GDM1 (cell line): ENCODE data around the gene WDR45B.

Experiments
- DNase-seq: peaks from one replicate; lab custom pipeline; 2025; lab: John Stamatoyannopoulos, UW

WDR45B gene

GRCh38 chr17:82599674-82600661, 48.3 kb downstream of the WDR45B start:
- DNase-seq, result no peak

- no peak for DNase-seq
Measured at GRCh38 chr17:82598256-82599119, 49.8 kb downstream of the WDR45B start.

- DNase-seq, result no peak
Measured at GRCh38 chr17:82596837-82597672, 51.2 kb downstream of the WDR45B start.

- no peak for DNase-seq
Measured at GRCh38 chr17:82596296-82596695, 51.9 kb downstream of the WDR45B start.

- no peak for DNase-seq
Measured at GRCh38 chr17:82595893-82596292, 52.4 kb downstream of the WDR45B start.

GRCh38 chr17:82594571-82594970, 53.7 kb downstream of the WDR45B start:
- no peak for DNase-seq

GRCh38 chr17:82593590-82594087, 54.6 kb downstream of the WDR45B start:
- no peak for DNase-seq

- DNase-seq, result peak; percentile 78
Measured at GRCh38 chr17:82592767-82593589, 55.3 kb downstream of the WDR45B start.

GRCh38 chr17:82592289-82592766, 55.9 kb downstream of the WDR45B start:
- no peak for DNase-seq

- DNase-seq, result no peak
Measured at GRCh38 chr17:82590881-82591539, 57.2 kb downstream of the WDR45B start.

GRCh38 chr17:82590216-82590615, 58.0 kb downstream of the WDR45B start:
- DNase-seq, result no peak

GRCh38 chr17:82589851-82590180, 58.4 kb downstream of the WDR45B start:
- DNase-seq, result no peak

- no peak for DNase-seq
Measured at GRCh38 chr17:82588266-82589175, 59.7 kb downstream of the WDR45B start.

- DNase-seq, result peak; percentile 60
Measured at GRCh38 chr17:82587234-82588086, 60.8 kb downstream of the WDR45B start.

GRCh38 chr17:82586576-82587233, 61.5 kb downstream of the WDR45B start:
- no peak for DNase-seq

GRCh38 chr17:82585935-82586575, 62.2 kb downstream of the WDR45B start:
- peak; percentile 13 for DNase-seq

- no peak for DNase-seq
Measured at GRCh38 chr17:82583720-82584234, 64.5 kb downstream of the WDR45B start.
